ENCODE results near the gene HERC6. TPM values are rescaled to one million over a fixed set of nuclear protein-coding genes. Genes with fewer than 3 reads are reported as not detected.

Gene HERC6
- total RNA-seq, 6 donors from 2014 or later, result 6.7 to 27.2 (median 13.1) TPM

GRCh38 chr4:88465653-88466192 lies 87.1 kb downstream of the HERC6 start:
- 91 to 100% methylated on average over 1 of the region's 1 CpG for WGBS, 2 donors
- no peak overlapping the region for H3K4me3 ChIP-seq
- no peak for TF ChIP-seq POLR2A (IDR thresholded peaks at IDR 0.05)
- no peak for TF ChIP-seq EP300 (IDR thresholded peaks at IDR 0.05)
- no peak for TF ChIP-seq POLR2AphosphoS5 (IDR thresholded peaks at IDR 0.05)
- no peak for TF ChIP-seq CTCF (IDR thresholded peaks at IDR 0.05)
- no peak overlapping the region for H3K27ac ChIP-seq
- H3K9me3 ChIP-seq, result no peaks in the 10 kb centered on the region
- ATAC-seq (ENCODE audit: low FRiP score in 2 of 2) (no peak), DNase-seq (no peak)
- H3K36me3 ChIP-seq, result peaks cover 0 to 52% (median 0%) of the 10 kb centered on the region in 4 donors
- H3K4me1 ChIP-seq, result no peaks in the 10 kb centered on the region
- no peaks in the 10 kb centered on the region for H3K27me3 ChIP-seq

- no peak overlapping the region for H3K4me3 ChIP-seq
- H3K27ac ChIP-seq, result no peak overlapping the region
- 66 to 69% methylated on average over 2 of the region's 2 CpGs for WGBS, 2 donors
- H3K27me3 ChIP-seq, result no peaks in the 10 kb centered on the region
- DNase-seq (no peak), ATAC-seq (ENCODE audit: low FRiP score in 2 of 2) (no peak)
- H3K4me1 ChIP-seq, result no peaks in the 10 kb centered on the region
- TF ChIP-seq POLR2AphosphoS5 (IDR thresholded peaks at IDR 0.05), result no peak
- no peak for TF ChIP-seq EP300 (IDR thresholded peaks at IDR 0.05)
- TF ChIP-seq CTCF (IDR thresholded peaks at IDR 0.05), result no peak
- no peak for TF ChIP-seq POLR2A (IDR thresholded peaks at IDR 0.05)
- H3K9me3 ChIP-seq, result no peaks in the 10 kb centered on the region
- peaks cover 0 to 58% (median 0%) of the 10 kb centered on the region in 4 donors for H3K36me3 ChIP-seq
Observed at GRCh38 chr4:88467392-88467791, 88.7 kb downstream of the HERC6 start.

- no peak for DNase-seq
- TF ChIP-seq CTCF (IDR thresholded peaks at IDR 0.05) (no peak), POLR2A (IDR thresholded peaks at IDR 0.05) (no peak), POLR2AphosphoS5 (IDR thresholded peaks at IDR 0.05) (no peak), EP300 (IDR thresholded peaks at IDR 0.05) (no peak)
- Histone ChIP-seq H3K27ac (no peak overlapping the region), H3K36me3 (peaks cover 0 to 25% (median 2%) of the 10 kb centered on the region in 4 donors), H3K27me3 (no peaks in the 10 kb centered on the region), H3K4me3 (no peak overlapping the region), H3K9me3 (no peaks in the 10 kb centered on the region), H3K4me1 (no peaks in the 10 kb centered on the region)
- no peak for ATAC-seq (ENCODE audit: low FRiP score in 2 of 2)
- 69 to 84% methylated on average over 2 to 4 of the region's 5 CpGs for WGBS, 2 donors
Observed at GRCh38 chr4:88477229-88477860, 98.7 kb downstream of the HERC6 start.

GRCh38 chr4:88478247-88478646 lies 99.6 kb downstream of the HERC6 start:
- WGBS, 2 donors, result 86 to 94% methylated on average over 2 of the region's 2 CpGs
- no peaks in the 10 kb centered on the region for H3K9me3 ChIP-seq
- no peak overlapping the region for H3K4me3 ChIP-seq
- H3K27me3 ChIP-seq, result no peaks in the 10 kb centered on the region
- TF ChIP-seq EP300 (IDR thresholded peaks at IDR 0.05) (no peak), POLR2A (IDR thresholded peaks at IDR 0.05) (no peak), POLR2AphosphoS5 (IDR thresholded peaks at IDR 0.05) (no peak), CTCF (IDR thresholded peaks at IDR 0.05) (no peak)
- ATAC-seq (ENCODE audit: low FRiP score in 2 of 2) (no peak), DNase-seq (no peak)
- H3K27ac ChIP-seq, result no peak overlapping the region
- H3K36me3 ChIP-seq, result peaks cover 0 to 16% (median 2%) of the 10 kb centered on the region in 4 donors
- H3K4me1 ChIP-seq, result no peaks in the 10 kb centered on the region

- Histone ChIP-seq H3K27ac (no peak overlapping the region), H3K27me3 (no peaks in the 10 kb centered on the region), H3K9me3 (no peaks in the 10 kb centered on the region), H3K4me3 (no peak overlapping the region), H3K36me3 (peaks cover 0 to 18% (median 0%) of the 10 kb centered on the region in 4 donors), H3K4me1 (no peaks in the 10 kb centered on the region)
- DNase-seq (no peak), ATAC-seq (ENCODE audit: low FRiP score in 2 of 2) (no peak)
- WGBS, 2 donors, result 70 to 81% methylated on average over 1 of the region's 1 CpG
- TF ChIP-seq POLR2AphosphoS5 (IDR thresholded peaks at IDR 0.05), result no peak
- TF ChIP-seq POLR2A (IDR thresholded peaks at IDR 0.05), result no peak
- no peak for TF ChIP-seq EP300 (IDR thresholded peaks at IDR 0.05)
- TF ChIP-seq CTCF (IDR thresholded peaks at IDR 0.05), result no peak
Observed at GRCh38 chr4:88481537-88481936, 102.9 kb downstream of the HERC6 start.

All from upper lobe of left lung (tissue), 6 donors.